HG02759 (cell line): ENCODE data around the gene RRAS.
"Not testable (repeated sequence)": the region's sequence is repeated elsewhere in the genome, so short reads cannot be mapped to it uniquely, and the experiment has no call there.

Source experiments
- ATAC-seq: cut with Tn5 transposase; IDR thresholded peaks from one replicate; pipeline ENCODE4 v1.9.1; 2021; ENCODE audit warnings: mild to moderate bottlenecking, moderate library complexity; ENCODE audit not compliant: unreplicated experiment

The RRAS gene

DNA sequence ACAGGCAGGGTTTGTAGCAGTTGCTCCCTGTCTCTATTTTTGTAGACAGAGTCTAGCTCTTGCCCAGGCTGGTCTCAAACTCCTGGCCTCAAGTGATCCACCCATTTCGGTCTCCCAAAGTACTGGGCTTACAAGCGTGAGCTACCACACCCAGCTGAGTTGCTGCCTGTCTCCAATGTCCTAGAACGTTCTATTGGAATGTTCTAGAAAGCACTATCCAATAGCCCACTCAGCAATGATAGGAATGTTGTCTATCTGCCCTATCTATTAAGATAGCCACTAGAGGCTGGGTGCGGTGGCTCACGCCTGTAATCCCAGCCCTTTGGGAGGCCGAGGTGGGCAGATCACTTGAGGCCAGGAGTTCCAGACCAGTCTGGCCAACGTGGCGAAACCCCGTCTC, 6.7 kb downstream of the RRAS start:
- not testable (repeated sequence) for ATAC-seq

DNA sequence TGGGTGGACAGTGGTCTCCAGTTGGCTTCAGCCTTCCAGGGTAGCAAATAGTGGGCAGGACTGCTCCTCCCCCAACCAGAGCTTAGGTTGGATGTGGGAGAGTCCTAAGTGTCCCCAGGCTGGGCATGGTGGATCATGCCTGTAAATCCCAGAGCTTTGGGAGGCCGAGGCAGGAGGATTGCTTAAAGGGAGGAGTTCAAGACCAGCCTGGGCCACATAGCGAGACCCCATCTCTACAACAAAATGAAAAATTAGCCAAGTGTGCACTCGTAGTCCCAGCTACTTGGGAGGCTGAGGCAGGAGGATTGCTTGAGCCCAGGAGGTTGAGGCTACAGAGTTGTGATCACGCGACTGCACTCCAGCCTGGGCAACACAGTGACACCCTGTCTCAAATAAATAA, 7.4 kb downstream of the RRAS start:
- ATAC-seq: no peak

DNA sequence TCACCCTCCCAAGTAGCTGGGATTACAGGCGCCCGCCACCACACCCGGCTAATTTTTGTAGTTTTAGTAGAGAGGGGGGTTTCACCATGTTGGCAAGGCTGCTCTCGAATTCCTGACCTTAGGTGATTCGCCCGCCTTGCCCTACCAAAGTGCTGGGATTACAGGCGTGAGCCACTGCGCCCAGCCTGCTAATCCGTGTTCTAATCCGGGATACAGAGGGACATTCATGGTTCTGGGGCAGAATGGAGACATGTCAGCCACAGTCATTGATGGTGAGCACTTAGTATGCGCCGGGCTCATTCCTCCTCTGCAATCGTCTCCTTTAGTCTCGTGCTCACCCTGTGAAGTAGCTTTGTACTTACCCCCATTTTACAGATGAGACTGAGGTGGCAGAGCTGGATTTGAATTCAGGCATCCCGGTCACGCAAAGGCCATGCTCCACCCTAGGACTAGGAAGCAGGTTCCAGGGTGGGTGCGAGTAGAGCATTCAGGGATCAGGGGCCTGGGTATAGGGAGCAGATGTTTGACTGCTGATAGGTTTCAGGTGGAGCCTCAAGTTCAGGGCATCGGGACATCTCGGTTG, 8.2 kb downstream of the RRAS start:
- ATAC-seq: no peak

DNA sequence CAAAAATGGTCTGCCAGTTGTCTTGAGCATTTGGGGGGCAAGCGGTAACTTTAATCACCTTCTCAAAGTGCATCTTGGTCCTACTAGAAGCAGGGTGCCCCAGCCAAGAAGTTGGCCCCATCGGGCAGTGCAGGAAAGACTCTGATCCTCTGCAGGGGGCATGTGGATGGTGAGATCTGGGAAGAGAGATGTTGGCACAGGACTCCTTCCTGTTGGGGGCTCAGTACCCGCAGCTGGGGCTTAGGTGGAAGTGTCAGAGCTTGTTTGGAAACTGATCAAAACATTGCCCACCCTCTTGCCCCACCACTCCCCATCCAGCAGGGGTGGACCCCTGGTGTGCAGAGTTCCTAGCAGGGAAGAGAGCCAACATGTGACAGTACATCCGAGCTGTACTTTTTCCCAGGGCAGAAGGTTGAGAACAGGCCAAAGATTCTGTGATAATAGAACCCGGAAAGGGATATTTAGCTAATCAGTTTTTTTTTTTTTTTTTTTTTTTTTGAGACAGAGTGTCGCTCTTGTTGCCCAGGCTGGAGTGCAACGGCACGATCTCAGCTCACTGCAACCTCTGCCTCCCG, 8.8 kb downstream of the RRAS start:
- ATAC-seq: no peak

DNA sequence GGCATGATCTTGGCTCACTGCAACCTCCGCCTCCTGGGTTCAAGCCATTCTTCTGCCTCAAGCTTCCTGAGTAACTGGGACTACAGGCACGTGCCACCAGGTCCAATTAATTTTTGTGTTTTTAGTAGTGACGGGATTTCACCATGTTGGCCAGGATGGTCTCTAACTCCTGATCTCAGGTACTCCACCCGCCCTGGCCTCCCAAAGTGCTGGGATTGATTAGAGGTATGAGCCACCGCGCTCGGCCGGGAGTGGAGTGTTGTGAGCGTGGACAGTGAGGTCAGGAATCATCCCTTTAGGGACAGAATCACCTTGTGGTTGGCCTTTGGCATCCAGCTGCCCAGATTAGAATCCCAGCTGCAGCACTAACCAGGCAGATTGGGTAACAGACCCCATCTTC, 10.3 kb downstream of the RRAS start:
- no peak for ATAC-seq

DNA sequence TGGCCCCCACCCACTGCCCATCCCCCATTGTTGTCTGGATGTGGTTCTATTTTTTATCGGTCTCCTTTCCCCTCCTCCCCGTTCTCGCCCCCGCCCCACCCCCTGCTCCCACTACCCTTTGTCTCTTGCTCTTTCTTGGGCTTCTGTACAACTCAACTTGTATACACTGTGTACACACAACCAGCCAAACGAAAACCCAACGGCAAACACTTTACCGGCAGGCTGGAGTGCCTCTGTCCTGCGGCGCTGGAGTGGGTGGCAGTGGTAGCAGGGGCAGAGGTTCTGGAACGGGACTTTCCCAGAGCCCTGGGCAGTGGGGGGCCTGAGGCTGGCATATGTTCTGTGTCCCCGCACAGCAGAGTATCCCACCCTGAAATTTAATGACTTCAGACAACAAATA, 13.7 kb downstream of the RRAS start:
- no peak for ATAC-seq

DNA sequence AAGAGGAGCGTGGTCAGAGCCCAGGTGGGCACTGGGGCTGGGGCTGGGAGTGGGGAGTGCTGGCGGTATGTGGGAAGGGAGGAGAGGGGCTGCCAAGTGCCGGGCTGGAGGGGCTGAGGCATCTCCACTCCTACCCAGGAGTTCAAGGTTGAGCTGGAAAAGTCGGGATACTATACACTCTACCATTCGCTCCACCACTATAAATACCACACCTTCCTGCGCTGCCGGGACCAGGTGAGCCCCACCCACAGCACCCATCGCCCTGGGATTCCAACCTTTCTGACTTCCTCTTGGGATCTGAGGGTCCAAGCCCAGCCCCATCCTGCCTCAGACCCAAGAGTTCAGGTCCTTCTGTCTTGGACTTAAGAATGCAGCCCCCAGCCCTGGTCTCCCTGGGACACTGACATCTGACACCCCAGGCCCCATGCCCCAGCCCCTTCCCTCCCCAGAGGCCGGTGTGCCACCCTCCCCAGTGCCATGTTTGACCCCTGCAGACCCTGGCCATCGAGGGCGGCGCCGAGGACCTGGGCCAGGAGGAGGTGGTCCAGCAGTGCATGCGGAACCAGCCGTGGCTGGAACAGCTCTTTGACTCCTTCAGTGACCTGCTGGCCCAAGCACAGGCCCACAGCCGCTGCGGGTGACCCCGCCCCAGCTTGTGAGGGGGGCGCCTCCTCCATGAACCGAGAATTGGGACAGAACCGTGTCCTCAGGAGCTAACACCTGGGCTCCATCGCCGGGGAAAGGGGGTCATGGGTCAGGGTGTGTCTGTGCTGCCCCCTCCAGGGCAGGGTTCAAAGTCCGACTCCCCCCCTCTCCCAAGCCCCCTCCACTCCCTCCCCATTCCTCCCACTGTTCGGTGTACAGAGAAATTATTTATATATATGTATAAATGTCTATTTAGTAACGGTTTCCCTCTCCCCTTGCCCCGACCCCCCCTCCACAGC, 14.7 kb downstream of the RRAS start:
- no peak for ATAC-seq

DNA sequence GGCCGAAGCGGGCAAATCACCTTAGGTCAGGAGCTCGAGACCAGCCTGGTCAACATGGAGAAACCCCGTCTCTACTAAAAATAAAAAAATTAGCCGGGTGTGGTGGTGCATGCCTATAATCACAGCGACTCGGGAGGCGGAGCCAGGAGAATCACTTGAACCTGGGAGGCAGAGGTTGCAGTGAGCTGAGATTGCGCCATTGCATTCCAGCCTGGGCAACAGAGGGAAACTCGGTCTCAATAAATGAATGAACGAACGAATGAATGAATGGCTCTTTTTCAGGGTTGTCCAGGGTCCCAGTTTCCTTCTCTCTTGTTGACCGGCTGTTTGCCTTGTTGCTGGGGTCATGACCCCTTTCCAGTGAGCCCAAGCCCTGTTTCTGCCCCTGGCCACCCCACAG, 22.1 kb downstream of the RRAS start:
- not testable (repeated sequence) for ATAC-seq

DNA sequence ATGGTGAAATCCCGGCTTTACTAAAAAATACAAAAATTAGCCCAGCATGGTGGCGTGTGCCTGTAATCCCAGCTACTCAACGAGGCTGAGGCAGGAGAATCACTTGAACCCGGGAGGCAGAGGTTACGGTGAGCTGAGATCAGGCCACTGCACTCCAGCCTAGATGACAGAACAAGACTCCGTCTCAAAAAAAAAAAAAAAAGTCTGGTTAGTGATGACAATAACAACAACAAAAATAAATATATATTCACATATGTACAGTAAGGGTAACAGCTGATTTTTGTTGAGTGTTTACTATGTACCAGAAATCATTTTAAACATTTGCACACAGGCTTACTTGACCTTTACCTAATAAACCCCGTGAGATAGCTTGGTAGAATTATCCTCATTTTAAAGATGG, 23.0 kb downstream of the RRAS start:
- ATAC-seq: no peak

DNA sequence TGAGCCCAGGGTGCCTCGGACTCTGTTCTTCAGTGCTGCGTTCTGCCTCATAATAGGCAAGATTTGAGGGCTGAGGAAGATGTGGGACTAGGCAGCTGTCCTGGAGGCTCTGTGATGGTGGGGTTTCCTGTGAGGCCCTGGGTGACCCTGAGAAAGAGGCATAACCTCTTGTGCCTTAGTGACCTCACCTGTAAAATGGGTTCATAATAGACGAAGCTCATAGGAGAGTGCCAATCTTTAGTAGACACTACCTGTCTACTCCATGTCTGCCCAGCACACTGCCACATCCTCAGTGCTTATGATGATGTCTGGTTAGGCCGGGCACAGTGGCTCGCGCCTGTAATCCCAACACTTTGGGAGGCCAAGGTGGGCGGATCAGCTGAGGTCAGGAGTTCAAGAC, 23.4 kb downstream of the RRAS start:
- ATAC-seq: no peak

DNA sequence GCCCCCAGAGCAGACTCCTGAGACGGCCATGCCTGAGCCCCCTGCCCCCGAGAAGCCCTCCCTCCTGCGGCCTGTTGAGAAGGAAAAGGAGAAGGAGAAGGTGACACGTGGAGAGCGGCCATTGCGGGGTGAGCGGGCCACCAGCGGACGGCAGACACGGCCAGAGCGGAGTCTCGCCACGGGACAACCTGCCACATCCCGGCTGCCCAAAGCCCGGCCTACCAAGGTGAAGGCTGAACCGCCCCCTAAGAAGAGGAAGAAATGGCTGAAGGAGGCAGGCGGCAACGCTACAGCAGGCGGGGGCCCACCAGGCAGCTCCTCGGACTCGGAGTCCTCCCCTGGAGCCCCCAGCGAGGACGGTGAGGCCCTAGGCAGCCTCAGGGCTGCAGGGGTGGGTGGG, 24.1 kb downstream of the RRAS start:
- no peak for ATAC-seq

DNA sequence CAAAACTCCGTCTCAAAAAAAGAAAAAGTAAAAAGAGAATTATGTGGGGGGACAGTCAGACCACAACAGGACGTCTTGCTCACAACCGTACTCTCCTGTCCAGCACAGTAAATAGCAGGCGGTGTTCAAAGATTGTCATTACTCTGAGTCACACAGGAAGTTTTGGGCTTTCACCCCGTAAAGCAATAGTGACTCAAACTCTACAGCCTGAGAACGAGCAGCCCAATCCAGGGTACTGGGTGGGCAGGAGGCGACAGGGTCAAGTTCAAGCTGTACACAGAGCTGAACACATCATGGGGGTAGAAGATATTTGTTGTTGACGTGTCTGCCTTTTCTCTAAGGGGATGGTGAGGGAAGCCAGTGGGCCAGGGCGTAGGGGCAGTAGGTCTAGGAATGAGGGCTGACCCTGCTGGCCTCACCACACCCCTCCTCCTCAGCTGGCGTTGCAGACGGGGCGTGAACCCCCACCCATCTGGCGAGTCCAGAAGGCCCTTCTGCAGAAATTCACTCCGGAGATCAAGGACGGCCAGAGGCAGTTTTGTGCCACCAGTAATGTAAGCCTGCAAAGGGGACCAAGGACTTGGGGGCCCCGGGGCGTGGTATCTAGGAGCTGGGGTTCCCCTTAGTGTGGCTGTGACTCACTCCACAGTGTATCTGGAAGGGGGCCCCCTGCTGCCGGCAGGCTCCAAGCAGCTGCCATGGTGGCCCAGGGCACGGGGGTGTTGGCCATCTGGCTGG, 25.7 kb downstream of the RRAS start:
- no peak for ATAC-seq

DNA sequence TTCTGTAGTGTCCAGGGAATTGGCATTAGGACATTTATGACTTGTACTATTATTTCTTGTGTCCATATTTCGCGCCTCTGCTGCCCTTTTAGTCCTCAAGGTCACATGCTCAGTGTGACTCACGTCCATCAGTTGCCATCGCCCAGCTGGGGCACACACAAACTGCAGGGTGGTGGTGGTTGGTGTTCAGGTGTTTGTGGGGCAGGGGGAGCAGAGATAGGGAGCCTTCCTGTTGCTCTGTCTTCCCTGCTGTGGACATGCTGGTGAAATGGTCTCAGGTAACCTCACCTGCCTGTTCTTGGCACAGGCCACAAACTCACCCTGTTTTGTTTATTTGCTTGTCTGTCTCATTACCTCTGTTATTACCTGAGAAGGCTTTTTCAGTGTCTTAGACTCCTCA, 26.6 kb downstream of the RRAS start:
- no peak for ATAC-seq

DNA sequence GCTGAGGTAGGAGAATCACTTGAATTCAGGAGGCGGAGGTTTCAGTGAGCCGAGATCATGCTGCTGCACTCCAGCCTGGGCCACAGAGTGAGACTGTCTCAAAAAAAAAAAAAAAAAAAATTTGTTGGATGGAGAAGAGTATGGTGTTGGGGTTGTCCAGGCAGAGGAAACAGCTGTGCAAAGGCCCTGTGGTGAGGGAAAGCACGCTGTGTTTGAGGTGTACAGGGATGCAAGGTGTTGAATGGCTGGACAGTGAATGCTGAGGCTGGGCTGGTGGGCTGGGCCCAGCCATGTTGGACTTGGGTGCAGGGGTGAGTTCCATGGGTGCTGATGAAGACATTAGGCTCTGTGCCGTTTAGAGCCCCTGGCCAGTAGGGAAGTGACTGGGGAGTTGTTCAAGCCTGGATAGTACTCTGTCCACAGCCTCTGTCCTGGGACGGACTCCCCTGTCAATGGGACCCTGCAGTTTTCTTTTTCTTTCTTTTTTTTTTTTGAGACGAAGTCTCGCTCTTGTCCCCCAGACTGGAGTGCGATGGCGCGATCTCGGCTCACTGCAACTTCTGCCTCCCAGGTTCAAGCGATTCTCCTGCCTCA, 30.3 kb downstream of the RRAS start:
- no peak for ATAC-seq

DNA sequence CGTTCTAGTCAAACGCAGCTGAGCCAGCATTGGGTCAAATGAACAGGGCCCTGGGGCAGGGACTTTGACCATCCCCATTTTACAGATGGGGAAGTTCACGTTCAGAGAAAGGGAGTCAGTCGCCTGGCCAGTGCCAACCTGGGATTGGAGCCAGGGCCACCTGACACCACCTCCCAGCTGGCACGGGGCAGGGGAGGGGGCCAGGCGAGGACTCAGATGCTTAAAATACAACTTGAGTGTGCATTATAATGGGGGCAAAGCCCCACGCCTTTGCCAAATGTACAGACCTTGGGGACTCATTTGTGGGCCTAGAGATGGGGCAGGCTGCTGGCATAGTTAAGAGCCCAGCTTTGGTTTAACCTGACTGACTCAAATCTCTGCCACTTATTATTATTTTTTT, 34.3 kb downstream of the RRAS start:
- ATAC-seq: no peak

DNA sequence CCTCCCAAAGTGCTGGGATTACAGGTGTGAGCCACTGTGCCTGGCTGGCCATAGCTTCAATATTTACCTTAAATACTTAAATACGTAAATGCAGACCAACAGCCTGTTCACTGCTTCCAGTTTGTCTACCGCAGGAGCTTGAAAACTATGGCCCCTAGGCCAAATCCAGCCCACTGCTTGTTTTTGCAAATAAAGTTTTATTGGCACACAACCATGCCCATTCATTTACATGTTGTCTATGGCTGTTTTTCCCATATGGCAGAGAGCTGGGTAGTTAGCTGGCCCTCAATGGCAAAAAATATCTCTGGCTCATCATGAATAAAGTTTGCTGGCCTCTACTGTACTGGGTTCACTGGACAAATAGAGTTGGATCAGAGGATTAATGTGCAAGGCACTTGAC, 37.1 kb downstream of the RRAS start:
- no peak for ATAC-seq

DNA sequence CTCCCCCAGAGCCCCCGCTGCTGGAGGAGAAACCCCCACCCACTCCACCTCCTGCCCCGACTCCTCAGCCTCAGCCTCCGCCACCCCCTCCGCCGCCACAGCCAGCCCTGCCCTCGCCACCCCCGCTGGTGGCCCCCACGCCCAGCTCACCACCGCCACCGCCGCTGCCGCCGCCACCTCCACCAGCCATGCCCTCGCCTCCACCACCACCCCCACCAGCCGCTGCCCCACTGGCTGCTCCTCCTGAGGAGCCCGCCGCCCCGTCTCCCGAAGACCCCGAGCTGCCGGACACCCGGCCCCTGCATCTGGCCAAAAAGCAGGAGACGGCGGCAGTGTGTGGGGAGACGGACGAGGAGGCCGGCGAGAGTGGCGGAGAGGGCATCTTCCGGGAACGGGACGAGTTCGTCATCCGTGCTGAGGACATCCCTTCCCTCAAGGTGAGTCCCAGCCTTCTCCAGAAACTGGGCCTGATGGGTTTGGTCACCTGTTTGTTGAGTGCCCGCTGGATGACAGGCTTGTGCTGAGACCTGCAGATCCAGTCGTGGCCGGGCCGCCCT, 38.4 kb downstream of the RRAS start:
- no peak for ATAC-seq

DNA sequence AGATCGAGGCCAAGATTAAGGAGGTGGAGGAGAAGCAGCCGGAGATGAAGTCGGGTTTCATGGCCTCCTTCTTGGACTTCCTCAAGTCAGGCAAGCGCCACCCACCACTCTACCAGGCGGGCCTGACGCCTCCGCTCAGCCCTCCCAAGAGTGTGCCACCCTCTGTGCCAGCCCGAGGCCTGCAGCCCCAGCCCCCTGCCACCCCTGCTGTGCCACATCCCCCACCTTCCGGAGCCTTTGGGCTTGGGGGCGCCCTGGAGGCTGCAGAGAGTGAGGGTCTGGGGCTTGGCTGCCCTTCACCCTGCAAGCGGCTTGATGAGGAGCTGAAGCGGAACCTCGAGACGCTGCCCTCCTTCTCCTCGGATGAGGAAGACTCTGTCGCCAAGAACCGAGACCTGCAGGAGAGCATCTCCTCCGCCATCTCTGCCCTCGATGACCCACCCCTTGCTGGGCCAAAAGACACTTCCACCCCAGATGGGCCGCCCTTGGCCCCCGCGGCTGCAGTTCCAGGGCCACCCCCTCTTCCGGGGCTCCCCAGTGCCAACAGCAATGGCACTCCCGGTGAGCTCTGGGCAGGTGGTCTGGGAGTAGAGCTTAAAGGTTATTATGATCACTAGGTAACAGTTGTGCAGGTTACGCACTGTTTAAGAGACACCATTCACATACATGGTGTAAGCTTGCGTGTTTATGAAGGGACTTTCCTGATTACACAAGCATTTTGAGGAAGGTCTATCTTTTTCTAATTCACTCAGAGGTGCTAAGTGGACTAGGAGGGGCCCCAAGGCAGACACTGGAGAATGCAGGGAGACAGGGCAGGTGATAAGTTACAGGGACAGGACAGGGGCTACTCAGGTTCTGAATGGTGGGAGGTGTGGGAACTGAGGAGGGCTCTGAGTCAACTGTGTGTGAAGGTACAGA, 40.3 kb downstream of the RRAS start:
- ATAC-seq: no peak

DNA sequence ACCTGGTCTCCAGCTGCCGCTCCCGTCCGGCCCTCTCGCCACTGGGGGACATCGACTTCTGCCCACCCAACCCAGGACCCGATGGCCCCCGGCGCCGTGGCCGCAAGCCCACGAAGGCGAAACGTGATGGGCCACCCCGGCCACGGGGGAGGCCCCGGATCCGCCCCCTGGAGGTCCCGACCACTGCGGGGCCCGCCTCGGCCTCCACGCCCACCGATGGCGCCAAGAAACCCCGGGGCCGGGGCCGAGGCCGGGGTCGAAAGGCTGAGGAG, 42.3 kb downstream of the RRAS start:
- ATAC-seq: no peak
